WTC11 (cell line): ENCODE measurements around the gene PTPRK. TPM values are rescaled to one million over a fixed set of nuclear protein-coding genes. Genes with fewer than 3 reads are reported as not detected.

Experiments used
- ATAC-seq: fragments of 200-7000 bp; cut with Tn5 transposase; 2 replicates; pipeline ENCODE4 v1.10.0; 2021; ENCODE audit warnings: mild to moderate bottlenecking, moderate library complexity
- CTCF ChIA-PET: fragments of 300-600 bp; sonication (Branson Sonifier 250); formaldehyde crosslinking; loops from one replicate; lab custom pipeline; 2021; ENCODE audit warnings: antibody characterized with exemption; lab: Charles Lee
- POLR2A ChIA-PET: fragments of 350-600 bp; sonication (Branson Sonifier 250); formaldehyde crosslinking; loops from one replicate; lab custom pipeline; 2021; ENCODE audit warnings: antibody characterized with exemption; lab: Charles Lee
- DNase-seq: peaks from one replicate; pipeline ENCODE4 v3.0.0; 2021; ENCODE audit warnings: low spot score
- H3K27ac Mint-ChIP-seq: 2 replicates; pipeline ENCODE4 v1.8.0; 2021; ENCODE audit warnings: mixed read lengths
- H3K27me3 Mint-ChIP-seq: 2 replicates; pipeline ENCODE4 v1.8.0; 2021; ENCODE audit warnings: low read depth, mild to moderate bottlenecking, moderate library complexity, mixed read lengths
- H3K36me3 Mint-ChIP-seq: 2 replicates; pipeline ENCODE4 v1.8.0; 2021; ENCODE audit warnings: mixed read lengths
- H3K4me1 Mint-ChIP-seq: 2 replicates; pipeline ENCODE4 v1.8.0; 2022; ENCODE audit warnings: mixed read lengths
- H3K4me3 Mint-ChIP-seq: 2 replicates; pipeline ENCODE4 v1.8.0; 2021; ENCODE audit warnings: mild to moderate bottlenecking, moderate library complexity, mixed read lengths
- H3K9me3 Mint-ChIP-seq: 2 replicates; pipeline ENCODE4 v1.8.0; 2021; ENCODE audit warnings: mixed read lengths
- AFF4 ChIP-seq: sonication (generic); formaldehyde crosslinking; IDR thresholded peaks from 2 replicates; pipeline ENCODE4 v1.8.1; 2023; ENCODE audit warnings: mild to moderate bottlenecking, missing genetic modification reagents, borderline replicate concordance
- ATF2 ChIP-seq: sonication (generic); formaldehyde crosslinking; IDR thresholded peaks from 2 replicates; pipeline ENCODE4 v1.8.1; 2022; ENCODE audit warnings: low read depth, missing genetic modification reagents, borderline replicate concordance
- GABPB1 ChIP-seq: sonication (generic); formaldehyde crosslinking; IDR thresholded peaks from 2 replicates; pipeline ENCODE4 v1.8.1; 2023; ENCODE audit warnings: mild to moderate bottlenecking, missing genetic modification reagents
- HMGA2 ChIP-seq: fragments of 250-450 bp; sonication (Bioruptor Pico); IDR thresholded peaks from 2 replicates; pipeline ENCODE4 v1.4.0; 2021; ENCODE audit warnings: mild to moderate bottlenecking, moderate library complexity
- HMGXB4 ChIP-seq: sonication (generic); formaldehyde crosslinking; IDR thresholded peaks from 2 replicates; pipeline ENCODE4 v1.8.1; 2023; ENCODE audit warnings: mild to moderate bottlenecking, moderate library complexity, missing genetic modification reagents
- NFATC4 ChIP-seq: fragments of 250-450 bp; sonication (Bioruptor Pico); IDR thresholded peaks from 2 replicates; pipeline ENCODE4 v1.9.0; 2021; ENCODE audit warnings: mild to moderate bottlenecking
- RELA ChIP-seq: sonication (generic); formaldehyde crosslinking; IDR thresholded peaks from 2 replicates; pipeline ENCODE4 v1.8.1; 2022; ENCODE audit warnings: missing genetic modification reagents, mild to moderate bottlenecking, borderline replicate concordance
- TEAD4 ChIP-seq: sonication (generic); formaldehyde crosslinking; IDR thresholded peaks from 2 replicates; pipeline ENCODE4 v1.8.0; 2022; ENCODE audit warnings: mild to moderate bottlenecking, missing genetic modification reagents
- ZNF396 ChIP-seq: fragments of 250-450 bp; sonication (Bioruptor Pico); IDR thresholded peaks from 2 replicates; pipeline ENCODE4 v1.8.0; 2021; ENCODE audit warnings: mild to moderate bottlenecking, moderate library complexity, borderline replicate concordance
- total RNA-seq: library from RNA; stranded (reverse); gene quantifications from 3 replicates; pipeline ENCODE4 v1.2.3, GENCODE V29; 2021

The PTPRK gene
- total RNA-seq, 1 experiment from 2014 or later, result 44.8 TPM

- ChIA-PET POLR2A (no interaction called here), CTCF (no interaction called here)
- no peak for DNase-seq
- Mint-ChIP-seq H3K4me3 (no peak overlapping the region), H3K4me1 (peaks cover 9% of the 10 kb centered on the region; the same call in 1 of the 2 replicates), H3K36me3 (no peaks in the 10 kb centered on the region), H3K9me3 (no peaks in the 10 kb centered on the region), H3K27me3 (no peaks in the 10 kb centered on the region), H3K27ac (no peak overlapping the region)
- TF ChIP-seq HMGXB4 (CRISPR knock-in tag) (no peak), HMGA2 (CRISPR knock-in tag) (no peak), NFATC4 (no peak)
- ATAC-seq, result no peak
Measured at GRCh38 chr6:128528241-128528640, 7.8 kb upstream of the PTPRK start.

GRCh38 chr6:128527375-128527774, 7.0 kb upstream of the PTPRK start:
- no peak overlapping the region for H3K27ac Mint-ChIP-seq
- H3K9me3 Mint-ChIP-seq, result no peaks in the 10 kb centered on the region

GRCh38 chr6:128526152-128526914, 5.9 kb upstream of the PTPRK start:
- CTCF ChIA-PET, result no interaction called here

More at GRCh38 chr6:128527375-128527774, 7.0 kb upstream of the PTPRK start:
- Mint-ChIP-seq H3K36me3 (no peaks in the 10 kb centered on the region), H3K27me3 (no peaks in the 10 kb centered on the region), H3K4me1 (peaks cover 7% of the 10 kb centered on the region), H3K4me3 (no peak overlapping the region)
- ChIA-PET CTCF (no interaction called here), POLR2A (no interaction called here)
- DNase-seq, result no peak
- no peak for ATAC-seq
- TF ChIP-seq GABPB1 (CRISPR knock-in tag), result 0 out of 2 replicates have a peak, but pooled peaks have one; percentile 62
- no peak for TF ChIP-seq TEAD4 (CRISPR knock-in tag)

More at GRCh38 chr6:128526152-128526914, 5.9 kb upstream of the PTPRK start:
- Mint-ChIP-seq H3K36me3 (no peaks in the 10 kb centered on the region), H3K4me3 (no peak overlapping the region), H3K4me1 (peaks cover 11% of the 10 kb centered on the region), H3K27ac (no peak overlapping the region), H3K9me3 (no peaks in the 10 kb centered on the region), H3K27me3 (no peaks in the 10 kb centered on the region)
- POLR2A ChIA-PET, result interaction anchor here (0.6 kb wide), 1 partner anchor 635 kb away, joined by 7 read pairs; no protein-coding TSS in a partner anchor
- DNase-seq, result no peak
- no peak for ATAC-seq
- TF ChIP-seq AFF4 (CRISPR knock-in tag) (no peak), ZNF396 (CRISPR knock-in tag) (no peak), RELA (CRISPR knock-in tag) (no peak), ATF2 (CRISPR knock-in tag) (no peak)
